Middle frontal gyrus (tissue), 1 donor: Measurements from ENCODE around the gene SLIT3.

ENCODE experiments used
- DNase-seq: peaks from one replicate; pipeline ENCODE4 v3.0.0-alpha.2; 2015; ENCODE audit warnings: low spot score; ENCODE audit errors: extremely low spot score

The SLIT3 gene

GRCh38 chr5:168935183-168935582 lies 365.8 kb downstream of the SLIT3 start:
- DNase-seq, result no peak

- DNase-seq, result no peak
Observed at GRCh38 chr5:168934169-168934568, 366.8 kb downstream of the SLIT3 start.

- no peak for DNase-seq
Observed at GRCh38 chr5:168932400-168933189, 368.3 kb downstream of the SLIT3 start.

- DNase-seq, result no peak
Observed at GRCh38 chr5:168931638-168932345, 369.1 kb downstream of the SLIT3 start.

- no peak for DNase-seq
Observed at GRCh38 chr5:168929656-168930055, 371.3 kb downstream of the SLIT3 start.

- DNase-seq, result peak; percentile 25
Observed at GRCh38 chr5:168925160-168925559, 375.8 kb downstream of the SLIT3 start.

GRCh38 chr5:168921147-168921866 lies 379.6 kb downstream of the SLIT3 start:
- DNase-seq, result no peak

- no peak for DNase-seq
Observed at GRCh38 chr5:168920019-168920810, 380.7 kb downstream of the SLIT3 start.

- DNase-seq, result no peak
Observed at GRCh38 chr5:168917947-168918600, 382.9 kb downstream of the SLIT3 start.

- DNase-seq, result no peak
Observed at GRCh38 chr5:168916852-168917251, 384.1 kb downstream of the SLIT3 start.

GRCh38 chr5:168916266-168916665 lies 384.7 kb downstream of the SLIT3 start:
- DNase-seq, result no peak

- DNase-seq, result no peak
Observed at GRCh38 chr5:168914491-168914890, 386.4 kb downstream of the SLIT3 start.

- no peak for DNase-seq
Observed at GRCh38 chr5:168910874-168911273, 390.1 kb downstream of the SLIT3 start.

- DNase-seq, result no peak
Observed at GRCh38 chr5:168908207-168908606, 392.7 kb downstream of the SLIT3 start.

- no peak for DNase-seq
Observed at GRCh38 chr5:168903061-168903460, 397.9 kb downstream of the SLIT3 start.

GRCh38 chr5:168899673-168900072 lies 401.3 kb downstream of the SLIT3 start:
- DNase-seq, result no peak

- no peak for DNase-seq
Observed at GRCh38 chr5:168899264-168899663, 401.7 kb downstream of the SLIT3 start.

- DNase-seq, result no peak
Observed at GRCh38 chr5:168898247-168898911, 402.6 kb downstream of the SLIT3 start.

- DNase-seq, result no peak
Observed at GRCh38 chr5:168897387-168898122, 403.4 kb downstream of the SLIT3 start.
